ENCODE results near the gene EML4.
"Not testable (repeated sequence)": the region's sequence is repeated elsewhere in the genome, so short reads cannot be mapped to it uniquely, and the experiment has no call there.

EML4 gene

DNA sequence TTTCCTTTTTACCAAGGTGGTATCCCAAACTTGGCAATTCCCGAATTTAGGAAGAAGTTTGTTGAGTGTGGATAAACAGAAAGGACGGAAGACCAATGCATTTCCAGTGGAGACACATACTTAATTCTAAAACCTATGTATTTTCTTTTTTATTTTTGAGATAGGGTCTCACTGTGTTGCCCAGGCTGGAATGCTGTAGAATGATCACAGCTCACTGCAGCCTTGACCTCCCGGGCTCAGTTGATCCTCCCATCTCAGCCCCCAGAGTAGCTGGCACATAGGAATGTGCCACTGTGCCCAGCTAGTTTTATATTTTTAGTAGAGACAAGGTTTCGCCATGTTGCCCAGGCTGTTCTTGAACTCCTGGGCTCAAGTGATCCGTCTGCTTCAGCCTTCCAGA lies 101.6 kb downstream of the EML4 start:
- DNase-seq, result no peak

DNA sequence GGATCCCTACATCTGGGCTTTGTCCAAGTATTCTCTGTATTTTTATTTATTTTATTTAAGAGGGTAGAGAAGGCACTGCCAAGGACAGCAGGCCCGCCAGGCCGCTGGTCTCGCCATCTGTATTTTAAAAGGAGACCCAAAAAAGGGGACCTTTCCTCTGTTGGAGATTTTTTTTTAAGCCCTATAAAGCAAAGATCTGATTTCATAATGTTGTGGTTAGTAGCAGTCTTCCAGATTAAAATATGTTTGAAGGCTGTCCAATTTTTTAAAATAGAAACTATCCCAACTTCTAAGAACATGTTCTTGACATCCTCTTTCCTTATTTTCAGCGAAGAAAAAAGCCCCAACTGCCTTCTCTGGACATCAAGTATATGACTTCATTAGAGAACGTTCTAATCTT lies 102.1 kb downstream of the EML4 start:
- DNase-seq, result not testable (repeated sequence)

DNA sequence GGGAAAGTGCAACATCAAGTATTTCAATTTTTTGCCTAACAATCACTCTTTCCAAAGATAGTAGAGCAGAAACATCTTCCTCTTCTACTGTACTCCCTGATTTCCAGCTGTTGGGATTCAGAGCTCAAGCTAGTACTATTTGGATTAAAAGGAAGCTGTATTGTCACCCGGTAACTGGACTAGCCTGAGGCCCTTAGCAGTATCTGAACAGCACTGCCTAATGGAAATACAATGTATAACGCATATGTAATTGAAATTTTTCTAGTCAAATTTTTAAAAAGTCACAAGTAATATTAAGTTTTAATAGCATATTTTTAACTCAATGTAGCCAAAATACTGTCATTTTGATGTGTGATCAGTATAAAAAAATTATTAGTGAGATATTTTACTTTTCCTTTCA lies 105.7 kb downstream of the EML4 start:
- DNase-seq, result no peak

DNA sequence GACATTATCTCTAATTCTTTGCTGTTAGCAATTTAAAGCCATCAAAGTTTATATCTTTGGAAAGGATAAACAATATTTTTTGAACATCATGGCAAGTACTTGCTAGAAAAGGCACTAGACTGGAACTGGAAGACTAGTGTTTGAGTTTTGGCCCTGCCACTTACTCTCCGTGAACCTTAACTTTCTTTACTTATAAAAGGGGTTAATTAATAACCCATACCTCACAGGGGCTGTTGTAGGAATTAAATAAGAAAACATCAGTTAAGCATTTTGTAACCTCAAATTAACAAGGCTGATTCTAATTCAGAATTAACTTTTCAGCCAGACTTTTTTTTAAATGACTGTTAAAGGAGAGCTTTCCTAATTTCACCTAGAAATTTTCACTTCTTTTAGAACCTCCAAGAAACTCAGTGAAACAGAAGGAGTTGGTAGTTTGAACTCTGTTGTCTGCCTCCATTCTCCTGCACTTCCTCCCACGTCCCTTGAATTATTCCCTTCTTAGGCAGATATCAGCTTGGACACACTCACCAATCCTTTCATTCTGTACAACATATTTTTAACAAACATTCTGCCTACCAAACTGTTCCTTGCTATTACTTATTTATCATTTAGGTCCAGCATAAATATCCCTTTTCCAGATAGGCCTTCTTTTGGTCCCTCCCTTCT lies 112.4 kb downstream of the EML4 start:
- no peak for DNase-seq

DNA sequence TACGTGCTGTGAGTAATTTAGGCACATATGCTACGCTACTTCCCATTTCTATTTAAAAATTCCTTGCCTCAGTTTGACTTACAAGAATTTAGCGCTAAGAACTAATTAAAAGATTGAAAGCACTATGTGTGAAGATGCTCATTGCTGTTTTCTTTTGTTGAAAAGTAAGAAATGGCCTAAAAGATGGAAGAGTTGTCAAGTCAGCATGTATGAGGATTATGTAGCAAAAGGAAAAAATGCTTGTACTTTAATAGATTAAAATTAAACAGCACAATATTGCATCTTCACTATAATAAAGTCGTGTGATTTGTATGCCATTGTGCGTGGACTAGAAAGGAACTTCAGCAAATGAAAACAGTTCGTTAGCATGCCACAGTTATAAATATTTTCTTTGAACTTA lies 114.9 kb downstream of the EML4 start:
- DNase-seq, result no peak

DNA sequence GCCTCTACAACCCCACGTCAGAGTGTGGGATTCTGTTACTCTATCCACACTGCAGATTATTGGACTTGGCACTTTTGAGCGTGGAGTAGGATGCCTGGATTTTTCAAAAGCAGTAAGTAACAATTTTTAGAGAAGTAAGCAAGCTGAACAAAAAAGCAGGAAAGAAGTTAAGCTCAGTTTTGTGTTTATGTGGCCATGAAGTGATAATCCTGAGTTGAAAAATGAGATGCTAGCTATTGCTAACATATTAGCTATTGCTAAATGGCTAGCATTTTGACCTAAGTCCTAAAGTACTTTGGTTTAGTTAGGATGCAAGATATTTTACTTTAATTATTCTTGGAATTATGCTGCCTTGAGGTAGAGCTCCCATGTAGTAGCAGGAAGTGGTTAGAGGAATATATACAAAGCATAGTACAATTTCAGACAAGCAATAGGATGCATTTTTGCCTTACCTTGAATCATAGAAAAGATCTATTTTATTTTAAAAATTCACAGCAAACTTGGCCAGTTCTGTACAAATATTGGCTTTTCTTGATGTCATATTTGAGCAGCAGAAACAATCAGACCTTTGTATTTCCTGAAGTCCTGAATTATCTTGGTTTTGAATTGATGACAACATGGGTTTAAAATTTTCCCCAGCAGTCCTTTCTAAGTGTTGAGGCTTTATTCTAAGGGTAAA lies 117.3 kb downstream of the EML4 start:
- DNase-seq, result no peak

DNA sequence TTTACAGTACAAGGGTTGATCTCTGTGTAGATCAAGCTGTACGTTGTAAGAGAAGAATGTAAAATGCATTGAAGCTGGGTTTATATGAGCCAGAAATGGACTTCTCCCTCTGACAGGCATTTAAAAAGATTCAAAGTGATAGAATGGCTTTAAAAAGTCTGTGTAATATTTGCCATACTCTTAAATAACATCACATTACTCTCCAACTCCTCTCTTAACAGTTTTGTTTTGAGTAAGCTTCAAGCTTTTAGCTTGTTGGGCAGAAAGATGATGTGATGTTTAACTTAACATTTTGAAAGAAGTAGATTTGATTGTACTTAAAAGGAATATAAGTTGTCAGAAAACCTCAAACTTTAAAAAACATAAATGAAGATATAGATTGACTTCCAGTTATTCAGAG lies 119.7 kb downstream of the EML4 start:
- no peak for DNase-seq

DNA sequence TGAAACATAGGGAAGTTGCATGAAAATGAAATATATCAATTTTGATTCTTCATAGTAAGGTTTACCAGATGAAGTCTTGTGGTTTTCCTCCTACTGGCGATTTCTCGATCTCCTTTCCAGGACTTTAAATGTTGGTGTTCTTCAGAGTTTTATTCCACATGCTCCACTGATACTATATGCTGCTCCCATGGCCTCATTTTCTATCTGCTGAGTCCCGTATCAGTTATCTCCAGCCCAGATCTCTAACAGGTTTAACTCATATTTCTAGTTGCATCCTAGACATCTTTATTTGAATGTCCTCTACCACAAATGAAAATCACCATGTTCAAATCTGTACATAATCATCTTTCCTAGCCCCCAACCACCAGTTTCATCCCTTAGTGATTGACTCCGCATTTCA lies 120.1 kb downstream of the EML4 start:
- DNase-seq, result no peak

DNA sequence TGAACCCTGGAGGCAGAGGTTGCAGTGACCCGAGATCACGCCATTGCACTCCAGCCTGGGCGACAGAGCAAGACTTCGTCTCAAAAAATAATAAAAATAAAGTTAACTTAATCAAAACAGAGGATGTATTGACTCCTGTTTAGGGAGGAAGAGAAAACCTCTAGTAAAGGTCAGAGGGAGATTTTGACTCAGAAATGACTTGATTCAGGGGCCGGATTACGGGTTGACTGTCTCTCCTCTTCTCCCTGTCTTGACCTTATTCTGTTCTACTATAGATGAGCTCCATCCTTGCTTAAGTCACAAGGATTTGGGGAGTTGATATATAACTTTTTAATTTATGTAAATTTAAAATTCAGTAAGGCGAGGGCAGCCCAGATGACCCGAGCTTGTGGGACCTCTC lies 120.9 kb downstream of the EML4 start:
- DNase-seq, result no peak

DNA sequence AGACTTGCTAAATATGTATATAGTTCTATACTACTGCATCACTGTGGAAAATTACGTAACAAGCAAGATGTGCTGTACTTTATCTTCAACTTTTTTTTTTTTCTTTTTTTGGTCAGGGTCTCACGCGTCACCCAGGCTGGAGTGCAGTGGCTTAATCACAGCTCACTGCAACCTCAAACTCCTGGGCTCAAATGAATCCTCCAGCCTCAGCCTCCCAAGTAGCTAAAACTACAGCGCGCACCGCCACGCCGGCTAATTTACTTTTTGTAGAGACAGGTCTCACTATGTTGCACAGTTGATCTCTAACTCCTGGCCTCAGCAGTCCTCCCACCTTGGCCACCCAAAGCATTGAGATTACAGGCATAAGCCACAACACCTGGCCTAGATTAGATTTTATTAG lies 123.9 kb downstream of the EML4 start:
- DNase-seq, result no peak

DNA sequence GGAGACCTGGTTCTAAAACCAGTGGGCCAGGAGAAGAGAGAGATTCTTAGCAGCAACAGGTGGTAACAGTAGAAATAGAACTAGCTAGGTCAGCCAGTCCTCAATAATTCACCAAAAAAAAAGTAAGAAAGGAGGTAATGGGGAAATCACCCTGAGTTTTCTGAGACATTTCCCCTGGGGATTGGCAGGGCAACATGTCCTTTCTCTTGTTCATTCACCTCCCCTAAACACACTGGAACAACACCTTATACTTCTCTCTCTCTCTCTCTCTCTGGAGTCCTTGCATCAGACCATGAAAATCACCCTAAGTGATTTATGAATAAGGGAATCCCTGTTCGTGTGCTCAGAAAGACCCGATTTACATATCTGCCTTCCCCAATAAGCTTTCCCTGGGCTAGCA lies 127.1 kb downstream of the EML4 start:
- no peak for DNase-seq

DNA sequence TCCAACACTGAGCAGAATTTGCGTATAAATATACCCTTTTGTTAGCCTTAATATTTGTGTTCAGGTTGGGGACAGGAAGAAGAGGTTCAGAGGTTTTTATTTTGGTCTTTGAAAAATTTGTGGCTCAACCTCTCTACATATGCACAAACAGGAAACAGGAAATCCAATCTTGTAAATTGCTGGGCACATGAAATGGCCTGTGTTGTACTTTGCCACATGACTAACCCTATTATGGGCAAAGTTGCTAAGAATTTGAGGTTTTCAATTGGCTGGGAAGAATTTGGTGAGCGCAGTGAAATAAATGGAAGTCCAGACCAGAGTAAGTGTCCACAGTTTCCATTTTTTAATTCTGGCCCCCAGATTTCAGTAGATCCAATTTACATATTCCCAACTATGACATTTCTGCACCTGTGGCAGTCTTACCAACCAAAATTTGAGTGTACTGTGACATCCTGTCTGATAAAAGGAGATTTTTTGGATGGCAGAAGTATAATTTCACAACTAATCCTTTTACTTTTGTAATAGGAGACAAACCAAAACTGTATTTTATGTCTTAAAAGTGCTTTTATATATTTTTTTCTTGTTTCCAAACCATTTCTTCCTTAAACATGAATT lies 128.3 kb downstream of the EML4 start:
- DNase-seq, result no peak

DNA sequence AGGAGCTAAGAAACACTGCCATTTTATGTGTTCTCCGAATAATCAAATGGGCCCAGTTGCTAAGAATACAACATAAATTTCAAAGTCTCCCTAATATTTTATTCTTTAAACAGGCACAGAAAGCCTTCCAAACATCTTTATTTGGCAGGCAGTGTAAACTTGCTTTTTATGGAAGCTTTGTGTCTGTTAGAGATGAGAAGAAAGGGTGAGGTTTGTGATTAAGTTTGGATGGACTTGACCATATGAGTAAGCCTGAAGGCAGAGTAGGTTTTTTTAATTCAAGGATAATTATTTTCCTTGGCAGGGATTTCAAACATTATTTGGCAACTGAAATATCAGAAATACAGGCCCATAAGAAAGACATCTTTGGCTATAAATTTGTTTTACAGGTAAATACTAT lies 129.0 kb downstream of the EML4 start:
- DNase-seq, result no peak

DNA sequence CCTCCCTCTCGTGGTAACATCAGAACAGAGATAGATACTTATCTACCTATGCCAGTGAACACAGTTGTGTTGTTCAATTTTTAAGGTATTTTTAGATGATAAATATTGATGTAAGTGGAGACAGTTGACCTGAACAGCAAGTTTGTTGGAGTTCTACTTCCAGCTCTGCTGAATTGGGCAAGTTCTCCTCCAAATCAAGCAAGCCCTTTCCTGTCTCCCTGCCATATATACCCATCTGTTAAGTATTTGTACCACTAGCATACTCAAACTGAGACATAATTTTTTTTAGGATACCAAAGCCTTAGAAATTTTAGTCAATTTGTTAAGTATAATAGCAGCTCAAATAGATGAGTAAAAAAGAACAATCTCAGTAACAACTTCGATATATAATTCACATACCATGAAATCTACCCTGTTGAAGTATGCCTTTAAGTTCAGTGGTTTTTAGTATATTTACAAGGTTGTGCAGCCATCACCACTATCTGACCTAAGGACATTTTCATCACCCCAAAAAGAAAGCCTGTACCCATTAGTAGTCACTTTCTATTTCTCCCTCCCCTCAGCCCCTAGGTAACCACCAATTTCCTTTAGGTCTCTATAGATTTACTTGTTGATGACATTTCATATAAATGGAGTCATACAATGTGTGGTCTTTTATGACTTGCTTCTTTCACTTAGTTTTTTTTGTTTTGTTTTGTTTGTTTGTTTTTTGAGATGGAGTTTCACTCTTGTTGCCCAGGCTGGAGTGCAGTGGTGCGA lies 130.0 kb downstream of the EML4 start:
- no peak for DNase-seq

DNA sequence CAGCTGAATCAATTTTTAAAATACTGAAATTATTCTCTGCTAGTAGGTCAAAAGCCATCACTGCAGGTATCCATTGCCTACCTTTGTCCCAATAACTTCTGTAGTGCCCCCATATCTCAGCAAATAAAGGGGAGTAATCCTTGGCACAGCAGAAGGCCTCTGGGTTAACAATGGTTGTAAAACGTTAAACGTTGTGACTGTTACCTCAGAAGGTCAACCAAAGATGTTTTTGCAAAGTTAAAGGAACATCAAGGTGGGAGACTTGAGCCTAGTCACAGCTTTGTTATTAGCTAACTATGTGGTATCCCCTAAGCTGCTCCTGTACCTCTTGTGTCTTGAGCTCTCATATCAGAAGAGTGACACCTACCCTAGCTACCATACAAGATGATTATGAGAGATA lies 131.4 kb downstream of the EML4 start:
- no peak for DNase-seq

DNA sequence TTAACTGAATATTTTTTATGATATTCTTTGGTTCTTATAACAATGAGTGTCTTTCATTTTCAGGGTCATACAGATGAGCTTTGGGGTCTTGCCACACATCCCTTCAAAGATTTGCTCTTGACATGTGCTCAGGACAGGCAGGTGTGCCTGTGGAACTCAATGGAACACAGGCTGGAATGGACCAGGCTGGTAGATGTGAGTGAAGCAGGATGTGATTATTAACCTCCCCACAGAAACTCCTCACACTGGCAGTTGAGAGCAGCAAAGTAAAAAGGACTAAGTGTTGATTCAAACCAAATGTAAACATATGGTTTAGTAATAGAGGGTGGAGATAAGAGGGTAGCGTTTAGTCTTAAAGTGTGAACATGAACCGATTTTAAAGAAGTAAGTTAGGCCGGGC lies 134.1 kb downstream of the EML4 start:
- no peak for DNase-seq

DNA sequence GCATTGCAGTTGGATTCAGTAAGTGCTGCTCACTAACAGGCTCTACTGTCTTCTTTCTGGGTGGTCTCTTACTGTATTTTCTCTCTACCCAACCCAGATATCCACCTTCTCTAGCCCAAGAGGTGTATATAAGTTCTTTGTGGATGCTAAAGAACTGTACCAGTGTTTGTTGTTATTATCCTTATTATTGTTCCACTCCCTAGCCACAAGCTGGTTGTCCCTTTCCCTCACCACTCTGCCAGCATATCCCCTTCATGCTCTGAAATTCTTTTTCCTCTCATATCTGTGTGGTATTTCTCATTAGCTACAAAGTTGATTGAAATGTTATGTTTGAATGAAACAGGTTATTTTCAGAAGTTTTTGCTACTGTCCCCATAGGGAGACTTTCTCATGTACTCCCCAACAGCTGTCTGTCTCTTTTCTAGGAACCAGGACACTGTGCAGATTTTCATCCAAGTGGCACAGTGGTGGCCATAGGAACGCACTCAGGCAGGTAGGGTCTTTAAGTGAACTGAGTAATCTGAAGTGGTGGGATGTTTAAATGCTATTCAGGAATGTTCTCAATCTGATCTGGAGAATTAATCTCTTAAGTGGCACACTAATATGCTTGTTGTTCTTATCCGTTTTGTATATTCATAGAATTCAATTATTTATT lies 135.0 kb downstream of the EML4 start:
- no peak for DNase-seq

DNA sequence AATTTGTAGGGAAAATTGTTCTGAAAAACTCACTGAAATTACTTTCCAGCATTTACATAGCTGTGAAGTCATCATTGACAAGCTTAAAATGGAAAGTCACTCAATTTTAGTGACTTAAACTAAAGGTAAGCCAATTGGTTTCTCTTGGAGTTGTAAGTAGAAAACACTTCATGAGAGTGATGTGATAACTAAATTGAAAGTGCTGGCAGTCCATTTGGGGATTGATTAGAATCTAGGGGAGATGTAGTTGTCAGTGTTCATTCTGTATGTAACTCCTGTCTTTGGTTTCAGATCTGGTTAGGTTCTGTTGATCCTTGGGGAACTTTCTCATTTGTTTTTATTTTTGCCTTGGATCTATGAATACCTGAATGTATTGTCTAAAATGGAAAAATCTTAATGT lies 138.0 kb downstream of the EML4 start:
- no peak for DNase-seq

DNA sequence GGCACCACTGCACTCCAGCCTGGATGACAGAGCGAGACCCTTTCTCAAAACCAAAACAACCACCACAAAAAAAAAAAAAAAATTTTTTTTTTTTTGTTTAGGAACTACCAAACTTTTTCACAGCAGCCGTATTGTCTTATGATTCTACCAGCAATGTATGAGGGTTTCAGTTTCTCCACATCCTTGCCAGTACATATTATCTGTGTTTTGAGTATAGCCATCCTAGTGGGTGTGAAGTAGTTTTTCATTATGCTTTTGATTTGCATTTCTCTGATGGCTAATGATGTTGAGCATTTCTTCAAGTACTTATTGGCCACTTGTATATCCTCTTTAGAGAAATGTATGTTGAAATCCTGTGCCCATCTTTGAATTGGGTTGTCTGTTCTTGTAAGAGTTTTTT lies 140.2 kb downstream of the EML4 start:
- DNase-seq, result no peak

DNA sequence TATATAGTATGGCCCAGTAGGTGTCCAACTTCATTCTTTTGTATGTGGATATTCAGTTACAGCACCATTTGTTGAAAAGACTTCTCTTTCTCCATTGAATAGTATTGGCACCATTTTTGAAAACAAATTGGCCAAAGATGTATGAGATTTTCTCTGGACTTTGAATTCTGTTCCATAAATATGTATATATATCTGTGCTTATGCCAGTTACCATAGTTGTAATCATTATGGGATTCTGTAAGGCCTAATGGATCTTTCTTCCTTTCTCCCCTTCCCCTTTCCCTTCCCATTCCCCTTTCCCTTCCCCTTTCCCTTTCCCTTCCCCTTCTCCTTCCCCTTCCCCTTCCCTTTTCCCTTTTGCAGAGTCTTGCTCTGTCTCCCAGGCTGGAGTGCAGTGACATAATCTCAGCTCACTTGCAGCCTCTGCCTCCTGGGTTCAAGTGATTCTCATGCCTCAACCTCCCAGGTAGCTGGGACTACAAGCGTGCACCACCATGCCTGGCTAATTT lies 140.9 kb downstream of the EML4 start:
- no peak for DNase-seq

DNA sequence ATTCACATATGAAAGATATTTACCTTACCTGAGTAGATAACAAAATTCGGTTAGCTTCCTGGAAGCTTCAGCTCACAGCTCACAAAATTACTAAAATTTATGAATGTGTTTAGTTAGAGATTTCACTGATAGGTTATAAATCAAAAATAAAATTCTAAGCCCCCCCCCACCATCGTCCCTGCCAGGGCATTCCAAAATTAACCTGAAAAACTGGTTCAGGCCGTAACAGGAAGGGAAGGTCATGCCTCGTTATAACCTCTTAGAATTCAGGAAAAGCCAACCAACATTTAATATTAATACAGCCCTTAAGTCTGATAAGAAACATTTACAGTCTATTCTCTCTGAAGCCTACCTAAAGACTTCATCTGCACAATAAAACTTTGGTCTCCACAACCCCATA lies 143.0 kb downstream of the EML4 start:
- no peak for DNase-seq

DNA sequence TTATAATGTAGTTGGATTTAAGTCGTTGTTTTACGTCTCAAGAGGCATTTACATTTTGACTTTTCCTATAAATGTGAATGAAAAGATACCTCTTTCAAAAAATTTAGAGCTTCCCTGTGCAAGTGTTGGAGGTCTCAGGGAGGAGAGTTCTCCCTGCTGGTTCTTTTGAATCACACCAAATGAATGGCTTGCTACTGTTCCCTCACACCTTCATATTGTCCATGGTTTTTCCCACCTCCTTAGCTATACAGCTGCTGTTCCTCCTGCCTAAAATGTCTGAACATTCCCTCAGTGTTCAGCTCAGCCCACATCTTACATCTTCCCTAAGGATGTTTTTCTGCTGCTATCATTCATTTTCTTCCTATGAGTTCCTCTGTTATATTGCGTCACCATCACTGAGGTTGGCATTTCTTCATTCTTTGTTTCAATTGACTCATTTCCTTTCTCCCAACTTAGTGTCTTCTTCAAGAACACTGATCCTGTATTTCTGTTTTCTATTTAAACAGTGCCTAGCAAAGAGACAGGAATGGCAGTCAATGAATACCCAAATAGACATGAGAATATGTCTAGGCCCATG lies 145.8 kb downstream of the EML4 start:
- no peak for DNase-seq

Data from COR-L47 (cell line).